ENCODE results near the gene MORN1. TPM values are rescaled to one million over a fixed set of nuclear protein-coding genes. Genes with fewer than 3 reads are reported as not detected.

MORN1 gene
- total and polyA plus RNA-seq, 2 experiments from 2014 or later: 4.8 to 11.1 TPM

GRCh38 chr1:2433936-2434655, 42.7 kb upstream of the MORN1 start:
- Histone ChIP-seq H3K4me3 (no peak overlapping the region), H3K36me3 (ENCODE audit: insufficient read depth) (no peaks in the 10 kb centered on the region), H4K20me1 (replicated peaks; ENCODE audit: insufficient read depth) (no peaks in the 10 kb centered on the region), H3K27me3 (ENCODE audit: insufficient read depth) (no peaks in the 10 kb centered on the region), H3K4me2 (no peak overlapping the region), H3K79me2 (replicated peaks; ENCODE audit: insufficient read depth) (no peaks in the 10 kb centered on the region), H3K27ac (ENCODE audit: low read depth) (no peak overlapping the region), H3F3A (replicated peaks; ENCODE audit: low read depth) (no peaks in the 10 kb centered on the region), H3K9me2 (ENCODE audit: insufficient read depth) (no peaks in the 10 kb centered on the region), H2AFZ (no peak overlapping the region), H3K4me1 (ENCODE audit: insufficient read depth) (no peaks in the 10 kb centered on the region)
- H3K27ac Mint-ChIP-seq: no peak overlapping the region
- ATAC-seq (no peak), DNase-seq (ENCODE audit: low spot score) (no peak)
- no peak overlapping the region for H3K4me3 Mint-ChIP-seq
- H3K36me3 Mint-ChIP-seq (ENCODE audit: low read depth): no peaks in the 10 kb centered on the region
- H3K4me1 Mint-ChIP-seq: no peaks in the 10 kb centered on the region
- peaks cover 7% of the 10 kb centered on the region for H3K27me3 Mint-ChIP-seq (ENCODE audit: insufficient read depth, low read depth, poor library complexity)
- peaks cover 11% of the 10 kb centered on the region; the same call in 2 of the 3 replicates for H3K9me3 Mint-ChIP-seq
- TF ChIP-seq STAT1 (IDR thresholded peaks at IDR 0.05; ENCODE audit: unreplicated experiment) (no peak), ZNF331 (CRISPR knock-in tag; IDR thresholded peaks at IDR 0.05; ENCODE audit: low read depth) (no peak), JUNB (IDR thresholded peaks at IDR 0.05; ENCODE audit: unreplicated experiment) (no peak), EZH2phosphoT487 (IDR thresholded peaks at IDR 0.05; ENCODE audit: unreplicated experiment) (no peak), ZNF114 (CRISPR knock-in tag; IDR thresholded peaks at IDR 0.05) (no peak), EZH2 (IDR thresholded peaks at IDR 0.05; ENCODE audit: low read depth, unreplicated experiment) (no peak), ETS1 (IDR thresholded peaks at IDR 0.05) (no peak), POLR2AphosphoS5 (IDR thresholded peaks at IDR 0.05; ENCODE audit: low read depth) (no peak), CREB1 (CRISPR knock-in tag; IDR thresholded peaks at IDR 0.05; ENCODE audit: low read depth) (no peak), REST (IDR thresholded peaks at IDR 0.05; ENCODE audit: unreplicated experiment) (no peak), NANOG (IDR thresholded peaks at IDR 0.05; ENCODE audit: borderline replicate concordance) (no peak)
- TF ChIP-seq, protein P1, sequence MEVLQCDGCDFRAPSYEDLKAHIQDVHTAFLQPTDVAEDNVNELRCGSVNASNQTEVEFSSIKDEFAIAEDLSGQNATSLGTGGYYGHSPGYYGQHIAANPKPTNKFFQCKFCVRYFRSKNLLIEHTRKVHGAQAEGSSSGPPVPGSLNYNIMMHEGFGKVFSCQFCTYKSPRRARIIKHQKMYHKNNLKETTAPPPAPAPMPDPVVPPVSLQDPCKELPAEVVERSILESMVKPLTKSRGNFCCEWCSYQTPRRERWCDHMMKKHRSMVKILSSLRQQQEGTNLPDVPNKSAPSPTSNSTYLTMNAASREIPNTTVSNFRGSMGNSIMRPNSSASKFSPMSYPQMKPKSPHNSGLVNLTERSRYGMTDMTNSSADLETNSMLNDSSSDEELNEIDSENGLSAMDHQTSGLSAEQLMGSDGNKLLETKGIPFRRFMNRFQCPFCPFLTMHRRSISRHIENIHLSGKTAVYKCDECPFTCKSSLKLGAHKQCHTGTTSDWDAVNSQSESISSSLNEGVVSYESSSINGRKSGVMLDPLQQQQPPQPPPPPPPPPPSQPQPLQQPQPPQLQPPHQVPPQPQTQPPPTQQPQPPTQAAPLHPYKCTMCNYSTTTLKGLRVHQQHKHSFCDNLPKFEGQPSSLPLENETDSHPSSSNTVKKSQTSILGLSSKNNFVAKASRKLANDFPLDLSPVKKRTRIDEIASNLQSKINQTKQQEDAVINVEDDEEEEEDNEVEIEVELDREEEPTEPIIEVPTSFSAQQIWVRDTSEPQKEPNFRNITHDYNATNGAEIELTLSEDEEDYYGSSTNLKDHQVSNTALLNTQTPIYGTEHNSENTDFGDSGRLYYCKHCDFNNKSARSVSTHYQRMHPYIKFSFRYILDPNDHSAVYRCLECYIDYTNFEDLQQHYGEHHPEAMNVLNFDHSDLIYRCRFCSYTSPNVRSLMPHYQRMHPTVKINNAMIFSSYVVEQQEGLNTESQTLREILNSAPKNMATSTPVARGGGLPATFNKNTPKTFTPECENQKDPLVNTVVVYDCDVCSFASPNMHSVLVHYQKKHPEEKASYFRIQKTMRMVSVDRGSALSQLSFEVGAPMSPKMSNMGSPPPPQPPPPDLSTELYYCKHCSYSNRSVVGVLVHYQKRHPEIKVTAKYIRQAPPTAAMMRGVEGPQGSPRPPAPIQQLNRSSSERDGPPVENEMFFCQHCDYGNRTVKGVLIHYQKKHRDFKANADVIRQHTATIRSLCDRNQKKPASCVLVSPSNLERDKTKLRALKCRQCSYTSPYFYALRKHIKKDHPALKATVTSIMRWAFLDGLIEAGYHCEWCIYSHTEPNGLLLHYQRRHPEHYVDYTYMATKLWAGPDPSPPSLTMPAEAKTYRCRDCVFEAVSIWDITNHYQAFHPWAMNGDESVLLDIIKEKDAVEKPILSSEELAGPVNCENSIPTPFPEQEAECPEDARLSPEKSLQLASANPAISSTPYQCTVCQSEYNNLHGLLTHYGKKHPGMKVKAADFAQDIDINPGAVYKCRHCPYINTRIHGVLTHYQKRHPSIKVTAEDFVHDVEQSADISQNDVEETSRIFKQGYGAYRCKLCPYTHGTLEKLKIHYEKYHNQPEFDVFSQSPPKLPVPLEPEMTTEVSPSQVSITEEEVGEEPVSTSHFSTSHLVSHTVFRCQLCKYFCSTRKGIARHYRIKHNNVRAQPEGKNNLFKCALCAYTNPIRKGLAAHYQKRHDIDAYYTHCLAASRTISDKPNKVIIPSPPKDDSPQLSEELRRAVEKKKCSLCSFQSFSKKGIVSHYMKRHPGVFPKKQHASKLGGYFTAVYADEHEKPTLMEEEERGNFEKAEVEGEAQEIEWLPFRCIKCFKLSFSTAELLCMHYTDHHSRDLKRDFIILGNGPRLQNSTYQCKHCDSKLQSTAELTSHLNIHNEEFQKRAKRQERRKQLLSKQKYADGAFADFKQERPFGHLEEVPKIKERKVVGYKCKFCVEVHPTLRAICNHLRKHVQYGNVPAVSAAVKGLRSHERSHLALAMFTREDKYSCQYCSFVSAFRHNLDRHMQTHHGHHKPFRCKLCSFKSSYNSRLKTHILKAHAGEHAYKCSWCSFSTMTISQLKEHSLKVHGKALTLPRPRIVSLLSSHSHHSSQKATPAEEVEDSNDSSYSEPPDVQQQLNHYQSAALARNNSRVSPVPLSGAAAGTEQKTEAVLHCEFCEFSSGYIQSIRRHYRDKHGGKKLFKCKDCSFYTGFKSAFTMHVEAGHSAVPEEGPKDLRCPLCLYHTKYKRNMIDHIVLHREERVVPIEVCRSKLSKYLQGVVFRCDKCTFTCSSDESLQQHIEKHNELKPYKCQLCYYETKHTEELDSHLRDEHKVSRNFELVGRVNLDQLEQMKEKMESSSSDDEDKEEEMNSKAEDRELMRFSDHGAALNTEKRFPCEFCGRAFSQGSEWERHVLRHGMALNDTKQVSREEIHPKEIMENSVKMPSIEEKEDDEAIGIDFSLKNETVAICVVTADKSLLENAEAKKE (CRISPR knock-in tag; IDR thresholded peaks at IDR 0.05): no peak
- TF ChIP-seq, protein P2, sequence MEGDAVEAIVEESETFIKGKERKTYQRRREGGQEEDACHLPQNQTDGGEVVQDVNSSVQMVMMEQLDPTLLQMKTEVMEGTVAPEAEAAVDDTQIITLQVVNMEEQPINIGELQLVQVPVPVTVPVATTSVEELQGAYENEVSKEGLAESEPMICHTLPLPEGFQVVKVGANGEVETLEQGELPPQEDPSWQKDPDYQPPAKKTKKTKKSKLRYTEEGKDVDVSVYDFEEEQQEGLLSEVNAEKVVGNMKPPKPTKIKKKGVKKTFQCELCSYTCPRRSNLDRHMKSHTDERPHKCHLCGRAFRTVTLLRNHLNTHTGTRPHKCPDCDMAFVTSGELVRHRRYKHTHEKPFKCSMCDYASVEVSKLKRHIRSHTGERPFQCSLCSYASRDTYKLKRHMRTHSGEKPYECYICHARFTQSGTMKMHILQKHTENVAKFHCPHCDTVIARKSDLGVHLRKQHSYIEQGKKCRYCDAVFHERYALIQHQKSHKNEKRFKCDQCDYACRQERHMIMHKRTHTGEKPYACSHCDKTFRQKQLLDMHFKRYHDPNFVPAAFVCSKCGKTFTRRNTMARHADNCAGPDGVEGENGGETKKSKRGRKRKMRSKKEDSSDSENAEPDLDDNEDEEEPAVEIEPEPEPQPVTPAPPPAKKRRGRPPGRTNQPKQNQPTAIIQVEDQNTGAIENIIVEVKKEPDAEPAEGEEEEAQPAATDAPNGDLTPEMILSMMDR (conservative IDR thresholded peaks at IDR 0.05; ENCODE audit: low read depth in 2 of 2): no peak

Measured in GM23338 (cell line).